GM23248 (cell line): ENCODE data around the gene MAPT. TPM values are rescaled to one million over a fixed set of nuclear protein-coding genes. Genes with fewer than 3 reads are reported as not detected.

Source experiments
- DNase-seq: peaks from one replicate; pipeline ENCODE4 v3.0.0-alpha.2; 2015
- H2AFZ ChIP-seq: fragments of 200-600 bp; sonication (generic); 2 replicates; pipeline ENCODE4 v1.6.1; 2016; ENCODE audit warnings: antibody characterized with exemption
- H3F3A ChIP-seq: fragments of 200-600 bp; sonication (generic); 2 replicates; pipeline ENCODE4 v1.6.1; 2016; ENCODE audit warnings: mild to moderate bottlenecking, antibody characterized with exemption, mixed run types; ENCODE audit not compliant: insufficient read depth
- H3K27ac ChIP-seq: fragments of 200-600 bp; sonication (generic); 2 replicates; pipeline ENCODE4 v1.5.1; 2016; ENCODE audit warnings: mild to moderate bottlenecking
- H3K27me3 ChIP-seq: fragments of 200-600 bp; sonication (generic); replicated peaks from 2 replicates; pipeline ENCODE4 v1.6.1; 2016; ENCODE audit warnings: mild to moderate bottlenecking; ENCODE audit not compliant: insufficient read depth
- H3K36me3 ChIP-seq: fragments of 200-600 bp; sonication (generic); 2 replicates; pipeline ENCODE4 v1.6.1; 2016; ENCODE audit warnings: low read depth, mild to moderate bottlenecking
- H3K4me1 ChIP-seq: fragments of 200-600 bp; sonication (generic); 2 replicates; pipeline ENCODE4 v1.6.1; 2016; ENCODE audit warnings: mild to moderate bottlenecking; ENCODE audit not compliant: insufficient read depth
- H3K4me2 ChIP-seq: fragments of 200-600 bp; sonication (generic); one replicate; pipeline ENCODE4 v1.6.1; 2016; ENCODE audit warnings: mild to moderate bottlenecking; ENCODE audit not compliant: unreplicated experiment
- H3K4me3 ChIP-seq: fragments of 200-600 bp; sonication (generic); 2 replicates; pipeline ENCODE4 v1.5.1; 2016; ENCODE audit warnings: mild to moderate bottlenecking
- H3K79me2 ChIP-seq: fragments of 200-600 bp; sonication (generic); 2 replicates; pipeline ENCODE4 v1.6.1; 2016; ENCODE audit warnings: mild to moderate bottlenecking; ENCODE audit not compliant: insufficient read depth
- H3K9ac ChIP-seq: fragments of 200-600 bp; sonication (generic); 2 replicates; pipeline ENCODE4 v1.6.1; 2016; ENCODE audit warnings: mild to moderate bottlenecking
- H3K9me2 ChIP-seq: fragments of 200-600 bp; sonication (generic); 2 replicates; pipeline ENCODE4 v1.6.1; 2016; ENCODE audit warnings: mixed run types, mild to moderate bottlenecking, moderate library complexity; ENCODE audit not compliant: insufficient read depth
- H3K9me3 ChIP-seq: fragments of 200-600 bp; sonication (generic); one replicate; pipeline ENCODE4 v1.6.1; 2017; ENCODE audit warnings: low read depth
- H4K20me1 ChIP-seq: fragments of 200-600 bp; sonication (generic); 2 replicates; pipeline ENCODE4 v1.6.0; 2016; ENCODE audit not compliant: insufficient read depth
- EZH2 ChIP-seq: fragments of 200-600 bp; sonication (generic); IDR thresholded peaks from 2 replicates; pipeline ENCODE4 v1.6.1; 2018; ENCODE audit warnings: antibody characterized with exemption, mild to moderate bottlenecking; ENCODE audit not compliant: insufficient read depth, poor library complexity, severe bottlenecking
- EZH2phosphoT487 ChIP-seq: fragments of 200-600 bp; sonication (generic); IDR thresholded peaks from 2 replicates; pipeline ENCODE4 v1.6.1; 2018; ENCODE audit warnings: antibody characterized with exemption, moderate library complexity, mild to moderate bottlenecking, low read depth; ENCODE audit not compliant: insufficient read depth
- WGBS, 2 experiments: methylation state at CpG; one replicate each; pipeline ENCODE4 v1.1.6; 2015 to 2017; ENCODE audit warnings: low lambda C conversion rate in 2 of 2, low coverage in 1 of 2; ENCODE audit errors: missing lambda C conversion rate in 2 of 2; 5-methylcytosine and 5-hydroxymethylcytosine counted together
- in situ Hi-C: fragments of 300-500 bp; cut with MboI; formaldehyde crosslinking; loops from 2 replicates; pipeline ENCODE4 v1.15.0; 2020
- polyA plus RNA-seq: library from polyadenylated mRNA; unstranded; fragments of >200 nt; fragmentation: Nextera tagmentation; extraction: Ambion mirVana; gene quantifications from 2 replicates; pipeline ENCODE4 v1.2.1, GENCODE V29; 2016
- total RNA-seq: library from RNA; depleted of rRNA; stranded (reverse); fragments of >200 nt; shearing (Covaris generic); gene quantifications from 2 replicates; pipeline ENCODE4 v1.2.3, GENCODE V29; 2014

MAPT gene
- total and polyA plus RNA-seq, 2 experiments from 2014 or later: 0.06 TPM; not detected in 1

DNA sequence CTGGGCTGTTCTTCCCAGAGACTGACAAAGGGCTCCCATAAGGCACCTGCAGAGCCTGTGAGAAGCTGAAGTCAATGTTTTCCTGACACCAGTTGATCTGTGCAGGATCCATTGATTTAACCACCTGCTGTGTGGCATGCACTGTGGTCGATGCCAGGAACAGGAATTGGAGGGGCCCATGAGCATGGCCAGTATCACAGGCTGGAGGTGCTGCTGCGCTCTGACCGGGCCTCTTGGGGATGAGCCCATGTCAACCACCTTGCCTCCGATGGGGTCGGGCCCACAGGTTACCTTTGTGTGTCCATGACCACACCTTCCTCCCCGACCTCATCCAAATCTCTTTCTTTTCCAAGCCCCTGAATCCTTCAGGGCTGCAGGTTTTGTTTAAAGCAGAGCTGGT lies 86.5 kb downstream of the MAPT start:
- Histone ChIP-seq H2AFZ (no peak overlapping the region), H4K20me1 (no peaks in the 10 kb centered on the region), H3K79me2 (no peaks in the 10 kb centered on the region), H3K9ac (no peak overlapping the region), H3K9me3 (no peaks in the 10 kb centered on the region), H3K4me3 (no peak overlapping the region), H3K27ac (no peak overlapping the region), H3K4me2 (no peak overlapping the region), H3F3A (no peaks in the 10 kb centered on the region), H3K4me1 (no peaks in the 10 kb centered on the region), H3K36me3 (no peaks in the 10 kb centered on the region), H3K9me2 (no peaks in the 10 kb centered on the region), H3K27me3 (0 out of 2 replicates have a peak, but pooled peaks cover 11% of the 10 kb centered on the region)
- 63 to 77% methylated on average over 6 of the region's 6 CpGs for WGBS, 2 experiments
- no peak for TF ChIP-seq EZH2phosphoT487
- no peak for TF ChIP-seq EZH2
- DNase-seq: no peak
- in situ Hi-C loops: no loop called here

DNA sequence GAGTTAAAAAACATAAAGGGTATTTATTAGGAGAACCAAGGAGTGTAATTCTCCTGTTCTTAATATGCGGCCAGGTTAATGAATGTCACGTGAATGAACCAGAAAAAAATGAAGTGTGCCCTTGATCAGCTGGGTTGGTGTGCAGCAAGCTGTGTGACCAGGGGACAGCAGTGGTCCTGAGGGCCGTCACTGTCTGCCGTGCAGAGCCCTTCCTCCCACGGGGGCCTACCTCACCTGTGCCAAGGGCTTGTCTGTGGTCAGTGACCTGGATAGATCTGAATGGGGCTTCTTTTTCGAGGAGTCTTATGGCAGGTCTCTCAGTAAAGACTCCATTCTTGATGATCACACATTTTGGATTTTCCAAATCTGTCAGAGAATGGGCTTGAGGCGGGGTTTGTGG lies 87.0 kb downstream of the MAPT start:
- 75% methylated on average over 7 of the region's 7 CpGs for WGBS, 2 experiments
- Histone ChIP-seq H3K79me2 (no peaks in the 10 kb centered on the region), H3K4me1 (no peaks in the 10 kb centered on the region), H2AFZ (no peak overlapping the region), H3K9ac (no peak overlapping the region), H3K27ac (no peak overlapping the region), H3K36me3 (no peaks in the 10 kb centered on the region), H3K4me2 (no peak overlapping the region), H3F3A (no peaks in the 10 kb centered on the region), H3K4me3 (no peak overlapping the region), H3K27me3 (0 out of 2 replicates have a peak, but pooled peaks cover 13% of the 10 kb centered on the region), H3K9me3 (no peaks in the 10 kb centered on the region), H4K20me1 (no peaks in the 10 kb centered on the region), H3K9me2 (no peaks in the 10 kb centered on the region)
- TF ChIP-seq EZH2phosphoT487: no peak
- no peak for TF ChIP-seq EZH2
- no peak for DNase-seq
- in situ Hi-C loops: no loop called here

DNA sequence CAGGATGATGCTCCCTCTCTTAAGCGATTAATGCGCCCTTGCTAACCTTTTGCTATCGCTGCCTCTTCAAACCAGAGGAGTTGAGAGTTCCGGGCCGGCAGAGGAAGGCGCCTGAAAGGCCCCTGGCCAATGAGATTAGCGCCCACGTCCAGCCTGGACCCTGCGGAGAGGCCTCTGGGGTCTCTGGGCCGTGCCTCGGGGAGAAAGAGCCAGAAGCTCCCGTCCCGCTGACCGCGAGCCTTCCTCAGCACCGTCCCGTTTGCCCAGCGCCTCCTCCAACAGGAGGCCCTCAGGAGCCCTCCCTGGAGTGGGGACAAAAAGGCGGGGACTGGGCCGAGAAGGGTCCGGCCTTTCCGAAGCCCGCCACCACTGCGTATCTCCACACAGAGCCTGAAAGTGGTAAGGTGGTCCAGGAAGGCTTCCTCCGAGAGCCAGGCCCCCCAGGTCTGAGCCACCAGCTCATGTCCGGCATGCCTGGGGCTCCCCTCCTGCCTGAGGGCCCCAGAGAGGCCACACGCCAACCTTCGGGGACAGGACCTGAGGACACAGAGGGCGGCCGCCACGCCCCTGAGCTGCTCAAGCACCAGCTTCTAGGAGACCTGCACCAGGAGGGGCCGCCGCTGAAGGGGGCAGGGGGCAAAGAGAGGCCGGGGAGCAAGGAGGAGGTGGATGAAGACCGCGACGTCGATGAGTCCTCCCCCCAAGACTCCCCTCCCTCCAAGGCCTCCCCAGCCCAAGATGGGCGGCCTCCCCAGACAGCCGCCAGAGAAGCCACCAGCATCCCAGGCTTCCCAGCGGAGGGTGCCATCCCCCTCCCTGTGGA lies 88.6 kb downstream of the MAPT start:
- Histone ChIP-seq H3K4me2 (no peak overlapping the region), H3K27ac (no peak overlapping the region), H2AFZ (no peak overlapping the region), H3K36me3 (no peaks in the 10 kb centered on the region), H3K4me1 (no peaks in the 10 kb centered on the region), H3K9ac (no peak overlapping the region), H3K79me2 (no peaks in the 10 kb centered on the region), H3K27me3 (0 out of 2 replicates have a peak, but pooled peaks cover 13% of the 10 kb centered on the region), H4K20me1 (no peaks in the 10 kb centered on the region), H3F3A (no peaks in the 10 kb centered on the region), H3K9me2 (no peaks in the 10 kb centered on the region), H3K9me3 (no peaks in the 10 kb centered on the region), H3K4me3 (no peak overlapping the region)
- 74 to 80% methylated on average over 28 to 41 of the region's 41 CpGs for WGBS, 2 experiments
- DNase-seq: no peak
- in situ Hi-C loops: no loop called here
- TF ChIP-seq EZH2 (no peak), EZH2phosphoT487 (no peak)

DNA sequence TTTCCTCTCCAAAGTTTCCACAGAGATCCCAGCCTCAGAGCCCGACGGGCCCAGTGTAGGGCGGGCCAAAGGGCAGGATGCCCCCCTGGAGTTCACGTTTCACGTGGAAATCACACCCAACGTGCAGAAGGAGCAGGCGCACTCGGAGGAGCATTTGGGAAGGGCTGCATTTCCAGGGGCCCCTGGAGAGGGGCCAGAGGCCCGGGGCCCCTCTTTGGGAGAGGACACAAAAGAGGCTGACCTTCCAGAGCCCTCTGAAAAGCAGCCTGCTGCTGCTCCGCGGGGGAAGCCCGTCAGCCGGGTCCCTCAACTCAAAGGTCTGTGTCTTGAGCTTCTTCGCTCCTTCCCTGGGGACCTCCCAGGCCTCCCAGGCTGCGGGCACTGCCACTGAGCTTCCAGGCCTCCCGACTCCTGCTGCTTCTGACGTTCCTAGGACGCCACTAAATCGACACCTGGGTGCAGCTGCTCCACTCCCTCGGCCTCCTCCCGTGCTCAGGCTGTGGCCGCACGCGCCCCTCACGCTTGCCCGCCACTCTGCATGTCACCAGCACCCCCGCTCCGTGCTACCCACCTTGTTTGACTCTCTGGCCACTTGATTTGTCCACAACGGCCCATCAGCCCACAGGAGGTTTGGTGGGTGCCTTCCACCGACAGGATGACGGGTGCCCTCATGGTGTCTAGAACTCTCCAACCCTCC lies 89.4 kb downstream of the MAPT start:
- no peak overlapping the region for H3K27ac ChIP-seq
- H3K79me2 ChIP-seq: no peaks in the 10 kb centered on the region
- no peak overlapping the region for H3K4me2 ChIP-seq
- no peaks in the 10 kb centered on the region for H4K20me1 ChIP-seq
- no peaks in the 10 kb centered on the region for H3K4me1 ChIP-seq
- no peak overlapping the region for H3K9ac ChIP-seq
- H3K4me3 ChIP-seq: no peak overlapping the region
- H3K36me3 ChIP-seq: no peaks in the 10 kb centered on the region
- no peaks in the 10 kb centered on the region for H3F3A ChIP-seq
- H2AFZ ChIP-seq: no peak overlapping the region
- H3K9me3 ChIP-seq: no peaks in the 10 kb centered on the region
- WGBS, 2 experiments: 63 to 66% methylated on average over 31 of the region's 31 CpGs
- H3K9me2 ChIP-seq: no peaks in the 10 kb centered on the region
- in situ Hi-C loops: no loop called here
- no peak for DNase-seq
- H3K27me3 ChIP-seq: 0 out of 2 replicates have a peak, but pooled peaks cover 13% of the 10 kb centered on the region
- no peak for TF ChIP-seq EZH2
- no peak for TF ChIP-seq EZH2phosphoT487
